Measurements from ENCODE around the gene USF3.

DNA sequence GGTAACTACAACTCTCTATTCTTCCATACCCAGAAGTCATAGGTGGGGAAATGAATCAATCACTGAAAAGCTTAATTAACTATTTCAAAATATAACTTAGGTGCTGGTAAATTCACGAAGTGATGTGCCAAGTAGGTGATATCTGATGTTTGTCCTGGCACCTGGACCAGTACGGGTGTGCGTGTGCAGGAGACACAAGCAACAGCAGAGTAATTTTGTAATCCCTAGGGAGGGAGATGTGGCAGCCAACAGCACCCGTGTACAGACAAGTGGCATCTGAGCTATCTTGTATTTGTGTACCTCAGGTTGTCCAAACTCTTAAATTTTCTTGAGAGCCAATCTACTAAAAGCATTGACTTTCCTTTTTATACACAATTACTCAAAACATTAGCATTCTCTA, 22.8 kb downstream of the USF3 start:
- no peak for TF ChIP-seq SRF (IDR thresholded peaks at IDR 0.05; ENCODE audit: low read depth, low read length)
- TF ChIP-seq POU5F1 (IDR thresholded peaks at IDR 0.05; ENCODE audit: low read depth, low read length), result no peak
- TF ChIP-seq SAP30 (IDR thresholded peaks at IDR 0.05; ENCODE audit: insufficient read depth, insufficient replicate concordance, low read length), result no peak
- TF ChIP-seq YY1 (IDR thresholded peaks at IDR 0.05; ENCODE audit: low read depth, low read length), result no peak
- TF ChIP-seq POLR2A (IDR thresholded peaks at IDR 0.05; ENCODE audit: control extremely low read depth in 1 of 2, low read depth in 2 of 2, low read length in 2 of 2), result no peak
- no peak for TF ChIP-seq EGR1 (IDR thresholded peaks at IDR 0.05; ENCODE audit: borderline replicate concordance, low read depth, low read length)
- TF ChIP-seq JUND (IDR thresholded peaks at IDR 0.05; ENCODE audit: low read length), result no peak
- TF ChIP-seq SP2 (IDR thresholded peaks at IDR 0.05; ENCODE audit: low read length), result no peak
- TF ChIP-seq, protein P1, sequence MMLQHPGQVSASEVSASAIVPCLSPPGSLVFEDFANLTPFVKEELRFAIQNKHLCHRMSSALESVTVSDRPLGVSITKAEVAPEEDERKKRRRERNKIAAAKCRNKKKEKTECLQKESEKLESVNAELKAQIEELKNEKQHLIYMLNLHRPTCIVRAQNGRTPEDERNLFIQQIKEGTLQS (IDR thresholded peaks at IDR 0.05; ENCODE audit: insufficient read depth, low read depth, low read length), result no peak
- no peak for TF ChIP-seq POLR2AphosphoS5 (IDR thresholded peaks at IDR 0.05; ENCODE audit: low read depth, low read length)
- TF ChIP-seq, protein P2, sequence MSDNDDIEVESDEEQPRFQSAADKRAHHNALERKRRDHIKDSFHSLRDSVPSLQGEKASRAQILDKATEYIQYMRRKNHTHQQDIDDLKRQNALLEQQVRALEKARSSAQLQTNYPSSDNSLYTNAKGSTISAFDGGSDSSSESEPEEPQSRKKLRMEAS (IDR thresholded peaks at IDR 0.05), result no peak

All from H1 (cell line).